Measurements from ENCODE around the gene GNLY. TPM values are rescaled to one million over a fixed set of nuclear protein-coding genes. Genes with fewer than 3 reads are reported as not detected.

GNLY gene
- polyA plus RNA-seq, 1 of the 3 experiments (the other 2 are of a cell fraction) = not detected

DNA sequence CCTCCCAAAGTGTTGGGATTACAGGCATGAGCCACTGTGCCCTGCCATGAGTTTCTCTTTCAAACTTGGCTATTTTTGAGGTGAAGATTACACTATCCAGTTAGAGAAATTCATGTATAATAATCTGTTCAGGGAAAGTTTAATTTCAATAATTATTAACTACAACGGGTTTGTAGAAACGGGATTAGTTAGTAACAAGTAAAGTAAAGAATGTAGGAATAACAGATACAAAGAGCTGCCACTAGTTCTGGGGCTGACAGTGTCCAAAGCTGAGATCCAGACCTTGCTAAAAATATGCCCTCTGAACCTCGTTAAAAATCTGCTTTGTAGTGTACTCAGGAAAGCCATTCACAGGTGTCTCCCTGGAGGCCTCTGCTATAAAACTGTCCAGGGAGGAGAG, 43.1 kb upstream of the GNLY start:
- no peak for DNase-seq
- 86% methylated on average over 3 of the region's 3 CpGs for WGBS (ENCODE audit: low lambda C conversion rate)
- H3F3A ChIP-seq (replicated peaks; ENCODE audit: insufficient read depth) = peaks cover 36% of the 10 kb centered on the region
- no peak overlapping the region for H3K4me3 ChIP-seq (ENCODE audit: low read depth in 2 of 2, low read length in 1 of 2)
- POLR2A ChIA-PET = no interaction called here
- H2AFZ ChIP-seq (ENCODE audit: low read depth) = no peak overlapping the region
- H4K20me1 ChIP-seq (ENCODE audit: insufficient read depth) = no peaks in the 10 kb centered on the region
- H3K36me3 ChIP-seq (replicated peaks in 1 of 2; ENCODE audit: control insufficient read depth in 1 of 2, insufficient read depth in 2 of 2, low read length in 1 of 2) = peaks cover 37 to 39% of the 10 kb centered on the region in 2 experiments
- H3K4me1 ChIP-seq (ENCODE audit: control insufficient read depth in 1 of 2, insufficient read depth in 2 of 2, low read depth in 1 of 2, low read length in 1 of 2) = peaks cover 0 to 12% of the 10 kb centered on the region in 2 experiments; a peak in 1 of 4 replicates
- no peaks in the 10 kb centered on the region for H3K9me3 ChIP-seq
- no peaks in the 10 kb centered on the region for H3K27me3 ChIP-seq (ENCODE audit: insufficient read depth)
- no peaks in the 10 kb centered on the region for H3K9me2 ChIP-seq
- H3K4me2 ChIP-seq = no peak overlapping the region
- TF ChIP-seq RXRA (IDR thresholded peaks at IDR 0.05; ENCODE audit: borderline replicate concordance, low read depth) = no peak
- TF ChIP-seq, protein P1, sequence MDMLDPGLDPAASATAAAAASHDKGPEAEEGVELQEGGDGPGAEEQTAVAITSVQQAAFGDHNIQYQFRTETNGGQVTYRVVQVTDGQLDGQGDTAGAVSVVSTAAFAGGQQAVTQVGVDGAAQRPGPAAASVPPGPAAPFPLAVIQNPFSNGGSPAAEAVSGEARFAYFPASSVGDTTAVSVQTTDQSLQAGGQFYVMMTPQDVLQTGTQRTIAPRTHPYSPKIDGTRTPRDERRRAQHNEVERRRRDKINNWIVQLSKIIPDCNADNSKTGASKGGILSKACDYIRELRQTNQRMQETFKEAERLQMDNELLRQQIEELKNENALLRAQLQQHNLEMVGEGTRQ (IDR thresholded peaks at IDR 0.05; ENCODE audit: borderline replicate concordance, low read depth, low read length) = no peak
- no peak for TF ChIP-seq EP300 (IDR thresholded peaks at IDR 0.05; ENCODE audit: borderline replicate concordance in 1 of 2, low read depth in 1 of 2, low read length in 1 of 2)
- TF ChIP-seq YY1 (IDR thresholded peaks at IDR 0.05; ENCODE audit: low read depth) = no peak
- TF ChIP-seq TEAD4 (IDR thresholded peaks at IDR 0.05; ENCODE audit: borderline replicate concordance, insufficient read depth) = no peak
- no peak for TF ChIP-seq RCOR1 (IDR thresholded peaks at IDR 0.05; ENCODE audit: low read length)
- no peak overlapping the region for H3K27ac ChIP-seq (ENCODE audit: low read depth in 2 of 2, low read length in 1 of 2)
- peaks cover 3% of the 10 kb centered on the region; the same call in 1 of the 2 replicates for H3K79me2 ChIP-seq (ENCODE audit: insufficient read depth)
- CTCF ChIA-PET = interaction anchor here (0.7 to 7.5 kb wide), 6 partner anchors 15 to 163 kb away, joined by 3 to 62 read pairs (median 5); no protein-coding TSS in a partner anchor
- no peak overlapping the region for H3K9ac ChIP-seq

DNA sequence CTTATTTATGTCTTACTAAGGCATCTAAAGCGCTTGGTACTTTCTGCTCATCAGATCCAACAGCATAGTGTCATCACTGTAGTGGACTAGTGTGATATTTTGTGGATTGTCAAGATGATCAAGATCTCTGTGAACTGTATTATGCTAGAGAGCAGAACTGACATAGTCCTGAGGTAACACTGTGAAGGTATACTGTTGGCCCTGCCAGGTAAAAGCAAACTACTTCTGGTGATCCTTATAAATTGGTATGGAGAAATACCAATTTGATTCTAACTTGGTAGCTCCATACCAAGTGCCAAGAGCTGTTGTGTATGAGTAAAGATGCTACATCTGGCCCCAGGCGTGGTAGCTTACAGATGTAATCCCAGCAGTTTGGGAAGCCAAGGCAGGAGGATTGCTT, 42.1 kb upstream of the GNLY start:
- H3K79me2 ChIP-seq (ENCODE audit: insufficient read depth) = peaks cover 3% of the 10 kb centered on the region; the same call in 1 of the 2 replicates
- H2AFZ ChIP-seq (ENCODE audit: low read depth) = no peak overlapping the region
- H3K27ac ChIP-seq (ENCODE audit: low read depth in 2 of 2, low read length in 1 of 2) = peak overlapping the region in 1 of 2 experiments; percentile 35; a peak in 1 of 4 replicates
- H3K9ac ChIP-seq = no peak overlapping the region
- peaks cover 31% of the 10 kb centered on the region for H3F3A ChIP-seq (replicated peaks; ENCODE audit: insufficient read depth)
- H3K9me2 ChIP-seq = no peaks in the 10 kb centered on the region
- ChIA-PET CTCF (interaction anchor here (0.8 to 7.5 kb wide), 5 partner anchors 8 to 176 kb away, joined by 3 to 62 read pairs (median 3); no protein-coding TSS in a partner anchor), POLR2A (no interaction called here)
- no peak for DNase-seq
- H3K36me3 ChIP-seq (replicated peaks in 1 of 2; ENCODE audit: control insufficient read depth in 1 of 2, insufficient read depth in 2 of 2, low read length in 1 of 2) = peaks cover 30 to 32% of the 10 kb centered on the region in 2 experiments
- no peaks in the 10 kb centered on the region for H3K9me3 ChIP-seq
- H3K27me3 ChIP-seq (ENCODE audit: insufficient read depth) = no peaks in the 10 kb centered on the region
- H3K4me3 ChIP-seq (ENCODE audit: low read depth in 2 of 2, low read length in 1 of 2) = no peak overlapping the region
- peaks cover 0 to 12% of the 10 kb centered on the region in 2 experiments; a peak in 1 of 4 replicates for H3K4me1 ChIP-seq (ENCODE audit: control insufficient read depth in 1 of 2, insufficient read depth in 2 of 2, low read depth in 1 of 2, low read length in 1 of 2)
- H3K4me2 ChIP-seq = no peak overlapping the region
- 97% methylated on average over 2 of the region's 2 CpGs for WGBS (ENCODE audit: low lambda C conversion rate)
- no peaks in the 10 kb centered on the region for H4K20me1 ChIP-seq (ENCODE audit: insufficient read depth)
- TF ChIP-seq USF1 (IDR thresholded peaks at IDR 0.05; ENCODE audit: borderline replicate concordance, low read depth) (no peak), ELF1 (IDR thresholded peaks at IDR 0.05) (no peak), RFX5 (IDR thresholded peaks at IDR 0.05; ENCODE audit: low read length) (no peak), TAF1 (IDR thresholded peaks at IDR 0.05; ENCODE audit: borderline replicate concordance, low read depth, low read length) (no peak), JUND (IDR thresholded peaks at IDR 0.05) (no peak), PBX3 (IDR thresholded peaks at IDR 0.05) (no peak), YY1 (IDR thresholded peaks at IDR 0.05; ENCODE audit: low read depth) (no peak), RAD21 (IDR thresholded peaks at IDR 0.05; ENCODE audit: low read length) (no peak), RXRA (IDR thresholded peaks at IDR 0.05; ENCODE audit: borderline replicate concordance, low read depth) (no peak), REST (IDR thresholded peaks at IDR 0.05; ENCODE audit: low read depth, low read length) (no peak), MAX (IDR thresholded peaks at IDR 0.05; ENCODE audit: low read depth) (no peak), NRF1 (IDR thresholded peaks at IDR 0.05; ENCODE audit: low read depth, low read length) (no peak), POLR2AphosphoS5 (IDR thresholded peaks at IDR 0.05; ENCODE audit: low read depth, low read length) (no peak), MEF2A (IDR thresholded peaks at IDR 0.05; ENCODE audit: borderline replicate concordance, low read depth) (no peak), MXI1 (IDR thresholded peaks at IDR 0.05; ENCODE audit: low read depth, low read length) (no peak), FOXM1 (IDR thresholded peaks at IDR 0.05; ENCODE audit: low read depth) (no peak)
